Astrocyte (in vitro differentiated cells and primary cell): ENCODE measurements around the gene PADI2. TPM values are rescaled to one million over a fixed set of nuclear protein-coding genes. Genes with fewer than 3 reads are reported as not detected.

ENCODE experiments used
- DNase-seq: peaks from one replicate; pipeline ENCODE4 v3.0.0-alpha.2; 2010; ENCODE audit warnings: low read depth
- FAIRE-seq: peaks from 2 replicates; lab custom pipeline; 2011; peaks lifted over from hg19 to GRCh38; lab: Jason Lieb, UNC
- H2AFZ ChIP-seq: 2 replicates; pipeline ENCODE4 v1.6.0; 2012; ENCODE audit warnings: low read depth, low read length, inconsistent platforms
- H3K27ac ChIP-seq: 2 replicates; pipeline ENCODE4 v1.5.1; 2011; ENCODE audit warnings: low read depth, low read length, inconsistent platforms
- H3K27me3 ChIP-seq: 2 replicates; pipeline ENCODE4 v1.6.0; 2011; ENCODE audit warnings: low read length, inconsistent platforms; ENCODE audit not compliant: insufficient read depth
- H3K36me3 ChIP-seq: 2 replicates; pipeline ENCODE4 v1.5.1; 2011; ENCODE audit warnings: low read length, inconsistent platforms; ENCODE audit not compliant: insufficient read depth
- H3K4me1 ChIP-seq: 2 replicates; pipeline ENCODE4 v1.5.1; 2011; ENCODE audit warnings: low read length, inconsistent platforms; ENCODE audit not compliant: insufficient read depth
- H3K4me2 ChIP-seq: 2 replicates; pipeline ENCODE4 v1.6.0; 2012; ENCODE audit warnings: low read length, inconsistent platforms
- H3K4me3 ChIP-seq: 2 replicates; pipeline ENCODE4 v1.5.1; 2011; ENCODE audit warnings: low read depth, mild to moderate bottlenecking, low read length, inconsistent platforms; ENCODE audit not compliant: insufficient read depth
- H3K79me2 ChIP-seq: 2 replicates; pipeline ENCODE4 v1.6.0; 2012; ENCODE audit warnings: mild to moderate bottlenecking, low read length, inconsistent platforms; ENCODE audit not compliant: insufficient read depth
- H3K9ac ChIP-seq: 2 replicates; pipeline ENCODE4 v1.6.0; 2012; ENCODE audit warnings: mild to moderate bottlenecking, low read length, inconsistent platforms
- H3K9me3 ChIP-seq: 2 replicates; pipeline ENCODE4 v1.5.1; 2012; ENCODE audit warnings: low read depth, mild to moderate bottlenecking, low read length, inconsistent platforms; ENCODE audit not compliant: insufficient read depth
- H4K20me1 ChIP-seq: 2 replicates; pipeline ENCODE4 v1.6.0; 2012; ENCODE audit warnings: low read length, inconsistent platforms; ENCODE audit not compliant: insufficient read depth
- H3K27ac Mint-ChIP-seq: one replicate; pipeline ENCODE4 v1.8.0; 2021; ENCODE audit warnings: mild to moderate bottlenecking, mixed read lengths; ENCODE audit not compliant: unreplicated experiment
- H3K27me3 Mint-ChIP-seq: one replicate; pipeline ENCODE4 v1.8.0; 2021; ENCODE audit warnings: low read depth, mixed read lengths; ENCODE audit not compliant: unreplicated experiment
- H3K36me3 Mint-ChIP-seq: one replicate; pipeline ENCODE4 v1.8.0; 2021; ENCODE audit warnings: low read depth, mixed read lengths; ENCODE audit not compliant: unreplicated experiment
- H3K4me1 Mint-ChIP-seq: one replicate; pipeline ENCODE4 v1.8.0; 2021; ENCODE audit warnings: low read depth, mixed read lengths; ENCODE audit not compliant: unreplicated experiment
- H3K4me3 Mint-ChIP-seq: one replicate; pipeline ENCODE4 v1.8.0; 2021; ENCODE audit warnings: mild to moderate bottlenecking, moderate library complexity, mixed read lengths; ENCODE audit not compliant: unreplicated experiment
- H3K9me3 Mint-ChIP-seq: one replicate; pipeline ENCODE4 v1.8.0; 2021; ENCODE audit warnings: mild to moderate bottlenecking, mixed read lengths; ENCODE audit not compliant: unreplicated experiment
- EZH2 ChIP-seq: IDR thresholded peaks from 2 replicates; pipeline ENCODE4 v1.6.1; 2012; ENCODE audit warnings: mild to moderate bottlenecking, low read length, inconsistent platforms; ENCODE audit not compliant: insufficient read depth
- total RNA-seq: library from RNA; stranded (reverse); gene quantifications from 2 replicates; pipeline ENCODE4 v1.2.1, GENCODE V29; 2021
- TF ChIP-seq, protein P1 (sequence below): IDR thresholded peaks from 2 replicates; pipeline ENCODE4 v1.5.1; 2011; ENCODE audit warnings: low read depth, mild to moderate bottlenecking, inconsistent platforms, low read length, moderate library complexity; ENCODE audit not compliant: insufficient read depth

The PADI2 gene
- total RNA-seq, 1 donor from 2014 or later = 0.48 TPM

DNA sequence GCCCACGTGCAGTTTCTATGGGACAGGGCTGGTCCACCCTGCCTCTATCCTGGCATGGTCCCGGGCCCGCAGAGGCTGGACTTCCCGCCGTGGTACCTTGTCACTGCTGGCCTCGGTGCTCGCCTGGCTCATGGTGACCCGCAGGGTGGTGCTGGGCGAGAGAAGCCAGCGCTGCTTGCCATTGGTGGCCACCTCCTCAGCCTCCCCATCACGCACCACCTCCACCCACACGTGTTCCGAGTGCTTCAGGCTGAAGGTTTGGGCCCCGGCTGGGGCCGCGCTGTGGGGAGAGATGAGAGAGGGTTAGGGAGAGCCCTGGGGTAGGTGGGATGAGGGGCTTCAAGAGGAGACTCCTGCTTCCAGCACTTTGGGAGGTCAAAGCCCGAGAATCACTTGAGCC, 14.5 kb downstream of the PADI2 start:
- Mint-ChIP-seq H3K27ac (no peak overlapping the region), H3K4me1 (peaks cover 3% of the 10 kb centered on the region), H3K27me3 (peaks cover 21% of the 10 kb centered on the region), H3K36me3 (no peaks in the 10 kb centered on the region), H3K9me3 (peaks cover 5% of the 10 kb centered on the region), H3K4me3 (no peak overlapping the region)
- Histone ChIP-seq H2AFZ (no peak overlapping the region), H3K27me3 (peaks cover 2% of the 10 kb centered on the region), H3K27ac (no peak overlapping the region), H3K79me2 (no peaks in the 10 kb centered on the region), H3K4me2 (no peak overlapping the region), H3K9me3 (no peaks in the 10 kb centered on the region), H3K36me3 (no peaks in the 10 kb centered on the region), H3K4me3 (no peak overlapping the region), H3K4me1 (no peaks in the 10 kb centered on the region), H4K20me1 (no peaks in the 10 kb centered on the region), H3K9ac (no peak overlapping the region)
- no peak for TF ChIP-seq EZH2
- TF ChIP-seq, protein P1, sequence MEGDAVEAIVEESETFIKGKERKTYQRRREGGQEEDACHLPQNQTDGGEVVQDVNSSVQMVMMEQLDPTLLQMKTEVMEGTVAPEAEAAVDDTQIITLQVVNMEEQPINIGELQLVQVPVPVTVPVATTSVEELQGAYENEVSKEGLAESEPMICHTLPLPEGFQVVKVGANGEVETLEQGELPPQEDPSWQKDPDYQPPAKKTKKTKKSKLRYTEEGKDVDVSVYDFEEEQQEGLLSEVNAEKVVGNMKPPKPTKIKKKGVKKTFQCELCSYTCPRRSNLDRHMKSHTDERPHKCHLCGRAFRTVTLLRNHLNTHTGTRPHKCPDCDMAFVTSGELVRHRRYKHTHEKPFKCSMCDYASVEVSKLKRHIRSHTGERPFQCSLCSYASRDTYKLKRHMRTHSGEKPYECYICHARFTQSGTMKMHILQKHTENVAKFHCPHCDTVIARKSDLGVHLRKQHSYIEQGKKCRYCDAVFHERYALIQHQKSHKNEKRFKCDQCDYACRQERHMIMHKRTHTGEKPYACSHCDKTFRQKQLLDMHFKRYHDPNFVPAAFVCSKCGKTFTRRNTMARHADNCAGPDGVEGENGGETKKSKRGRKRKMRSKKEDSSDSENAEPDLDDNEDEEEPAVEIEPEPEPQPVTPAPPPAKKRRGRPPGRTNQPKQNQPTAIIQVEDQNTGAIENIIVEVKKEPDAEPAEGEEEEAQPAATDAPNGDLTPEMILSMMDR = no peak
- FAIRE-seq = no peak
- no peak for DNase-seq

DNA sequence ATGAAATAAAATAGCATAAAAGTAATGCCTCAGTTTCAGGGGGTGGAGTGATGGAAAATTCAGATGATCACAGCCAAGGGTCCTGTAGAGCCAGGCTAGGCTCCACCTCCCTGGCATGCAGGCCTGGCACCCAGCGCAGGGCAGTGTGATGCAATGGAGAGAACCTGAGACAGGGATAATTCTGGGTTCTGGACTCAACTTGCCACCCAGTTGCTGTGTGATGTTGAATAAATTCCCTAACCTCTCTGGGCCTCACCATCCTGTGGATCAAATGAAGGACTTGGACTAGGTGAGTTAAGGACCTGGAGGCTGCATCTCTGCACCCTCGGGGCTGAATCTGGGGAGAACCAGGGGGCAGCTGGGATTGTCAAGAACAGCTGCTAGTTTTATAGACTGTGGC, 17.0 kb downstream of the PADI2 start:
- H3K4me2 ChIP-seq = no peak overlapping the region
- Mint-ChIP-seq H3K36me3 (no peaks in the 10 kb centered on the region), H3K27me3 (peaks cover 21% of the 10 kb centered on the region), H3K27ac (no peak overlapping the region), H3K4me3 (no peak overlapping the region), H3K9me3 (peaks cover 5% of the 10 kb centered on the region), H3K4me1 (peaks cover 3% of the 10 kb centered on the region)
- H4K20me1 ChIP-seq = no peaks in the 10 kb centered on the region
- H3K27me3 ChIP-seq = peaks cover 2% of the 10 kb centered on the region
- no peak for FAIRE-seq
- H3K4me1 ChIP-seq = no peaks in the 10 kb centered on the region
- no peaks in the 10 kb centered on the region for H3K36me3 ChIP-seq
- TF ChIP-seq EZH2 = no peak
- TF ChIP-seq, protein P1 = no peak
- H3K27ac ChIP-seq = no peak overlapping the region
- H3K9me3 ChIP-seq = no peaks in the 10 kb centered on the region
- no peak overlapping the region for H2AFZ ChIP-seq
- no peaks in the 10 kb centered on the region for H3K79me2 ChIP-seq
- H3K4me3 ChIP-seq = no peak overlapping the region
- H3K9ac ChIP-seq = no peak overlapping the region
- DNase-seq = no peak

DNA sequence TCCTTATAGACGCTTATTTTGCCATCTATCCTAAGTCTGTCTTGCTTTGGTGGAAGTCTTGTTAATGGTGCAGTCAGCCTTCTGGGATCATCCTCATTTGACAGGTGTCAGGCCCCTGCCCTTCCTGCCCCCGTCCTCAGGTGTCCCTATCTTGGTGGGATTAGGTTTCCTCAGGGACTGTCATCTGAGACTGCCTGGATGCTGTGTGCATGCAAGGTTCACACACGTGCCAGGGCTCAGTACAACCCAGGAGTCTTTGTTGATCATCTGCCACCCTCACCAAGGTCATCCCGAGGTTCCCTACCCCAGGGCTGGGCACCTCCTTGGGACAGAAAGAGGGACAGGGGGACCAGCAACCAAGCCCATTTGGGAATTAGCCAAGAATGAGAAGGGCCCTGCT, 18.0 kb downstream of the PADI2 start:
- Histone ChIP-seq H3K4me1 (no peaks in the 10 kb centered on the region), H3K27ac (no peak overlapping the region), H3K27me3 (peaks cover 2% of the 10 kb centered on the region), H3K9ac (no peak overlapping the region), H3K4me3 (no peak overlapping the region), H4K20me1 (no peaks in the 10 kb centered on the region), H3K79me2 (no peaks in the 10 kb centered on the region), H3K4me2 (no peak overlapping the region), H2AFZ (no peak overlapping the region), H3K36me3 (no peaks in the 10 kb centered on the region), H3K9me3 (no peaks in the 10 kb centered on the region)
- TF ChIP-seq, protein P1 = no peak
- no peak for TF ChIP-seq EZH2
- Mint-ChIP-seq H3K27me3 (peaks cover 11% of the 10 kb centered on the region), H3K27ac (no peak overlapping the region), H3K4me1 (peaks cover 3% of the 10 kb centered on the region), H3K4me3 (no peak overlapping the region), H3K9me3 (no peaks in the 10 kb centered on the region), H3K36me3 (no peaks in the 10 kb centered on the region)
- DNase-seq (no peak), FAIRE-seq (no peak)
